Measurements from ENCODE around the gene PERP.

The PERP gene

GRCh38 chr6:138078491-138078890, 28.7 kb downstream of the PERP start:
- in situ Hi-C loops (cut with MboI; ENCODE audit: low sequenced_read_pairs), result no loop called here

GRCh38 chr6:138073264-138073663, 34.0 kb downstream of the PERP start:
- in situ Hi-C loops (cut with MboI; ENCODE audit: low sequenced_read_pairs), result no loop called here

- in situ Hi-C loops (cut with MboI; ENCODE audit: low sequenced_read_pairs), result no loop called here
These were observed 43.5 kb downstream of the PERP start for GRCh38 chr6:138063726-138064125.

- in situ Hi-C loops (cut with MboI; ENCODE audit: low sequenced_read_pairs), result no loop called here
These were observed 52.2 kb downstream of the PERP start for GRCh38 chr6:138054982-138055381.

GRCh38 chr6:138052783-138053182, 54.4 kb downstream of the PERP start:
- in situ Hi-C loops (cut with MboI; ENCODE audit: low sequenced_read_pairs), result no loop called here

- in situ Hi-C loops (cut with MboI; ENCODE audit: low sequenced_read_pairs), result no loop called here
These were observed 62.2 kb downstream of the PERP start for GRCh38 chr6:138044972-138045371.

GRCh38 chr6:138044458-138044857, 62.8 kb downstream of the PERP start:
- in situ Hi-C loops (cut with MboI; ENCODE audit: low sequenced_read_pairs), result no loop called here

All from HL-60/S4 treated with retinoic acid at 250 ng/mL for 4 days and 3 days (cell line).